ENCODE results near the gene FGR. TPM values are rescaled to one million over a fixed set of nuclear protein-coding genes. Genes with fewer than 3 reads are reported as not detected.
"Not testable (repeated sequence)": the region's sequence is repeated elsewhere in the genome, so short reads cannot be mapped to it uniquely, and the experiment has no call there.

FGR gene
- polyA plus RNA-seq, 1 of the 3 experiments (the other 2 are of a cell fraction), result not detected

DNA sequence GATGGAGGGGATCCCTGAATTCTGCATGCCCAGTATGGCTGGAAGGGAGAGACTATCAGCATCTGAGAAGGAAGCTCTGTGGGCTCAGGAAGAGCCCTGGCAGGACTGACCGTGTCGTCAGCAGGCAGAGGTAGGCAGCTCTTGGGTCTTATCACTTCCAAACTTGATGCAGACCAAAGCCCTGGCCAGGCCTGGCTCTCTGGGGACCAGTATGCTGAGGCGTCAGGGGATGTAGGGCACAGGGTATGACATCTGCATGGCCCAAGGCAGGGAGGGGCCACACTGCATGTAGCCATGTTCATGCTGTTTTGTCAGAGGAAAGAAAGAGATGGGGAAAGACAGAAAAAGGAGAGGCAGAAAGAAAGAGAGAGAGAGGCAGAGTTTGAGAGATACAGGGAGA is 6.3 kb downstream of the FGR start:
- Histone ChIP-seq H3K4me3 (ENCODE audit: low read depth in 2 of 2, low read length in 1 of 2) (no peak overlapping the region), H3K9ac (no peak overlapping the region), H3K9me2 (no peaks in the 10 kb centered on the region), H3K36me3 (replicated peaks in 1 of 2; ENCODE audit: control insufficient read depth in 1 of 2, insufficient read depth in 2 of 2, low read length in 1 of 2) (no peaks in the 10 kb centered on the region), H4K20me1 (ENCODE audit: insufficient read depth) (no peaks in the 10 kb centered on the region), H3K4me2 (no peak overlapping the region), H3K27me3 (ENCODE audit: insufficient read depth) (no peaks in the 10 kb centered on the region), H3F3A (replicated peaks; ENCODE audit: insufficient read depth) (no peaks in the 10 kb centered on the region), H2AFZ (ENCODE audit: low read depth) (no peak overlapping the region), H3K4me1 (ENCODE audit: control insufficient read depth in 1 of 2, insufficient read depth in 2 of 2, low read depth in 1 of 2, low read length in 1 of 2) (peaks cover 0 to 6% of the 10 kb centered on the region in 2 experiments; a peak in 1 of 4 replicates), H3K79me2 (ENCODE audit: insufficient read depth) (no peaks in the 10 kb centered on the region), H3K27ac (ENCODE audit: low read depth in 2 of 2, low read length in 1 of 2) (no peak overlapping the region), H3K9me3 (no peaks in the 10 kb centered on the region)
- 75% methylated on average over 3 of the region's 3 CpGs for WGBS (ENCODE audit: low lambda C conversion rate)
- CTCF ChIA-PET, result interaction anchor here (0.8 to 4.2 kb wide), 7 partner anchors 16 to 328 kb away, joined by 3 to 16 read pairs (median 10); no protein-coding TSS in a partner anchor
- peak; percentile 60 for DNase-seq
- TF ChIP-seq JUND (IDR thresholded peaks at IDR 0.05) (no peak), GATA2 (CRISPR knock-in tag; IDR thresholded peaks at IDR 0.05) (peak; percentile 24; the same call in 1 of the 2 replicates)
- POLR2A ChIA-PET, result no interaction called here

GRCh38 chr1:27627733-27628132 is 7.3 kb downstream of the FGR start:
- not testable (repeated sequence) for H3K27ac ChIP-seq (ENCODE audit: low read depth in 2 of 2, low read length in 1 of 2); H3F3A ChIP-seq (replicated peaks; ENCODE audit: insufficient read depth); H3K4me1 ChIP-seq (ENCODE audit: control insufficient read depth in 1 of 2, insufficient read depth in 2 of 2, low read depth in 1 of 2, low read length in 1 of 2); H3K27me3 ChIP-seq (ENCODE audit: insufficient read depth); DNase-seq; H3K4me3 ChIP-seq (ENCODE audit: low read depth in 2 of 2, low read length in 1 of 2); H3K9ac ChIP-seq; H3K9me2 ChIP-seq; H3K36me3 ChIP-seq (replicated peaks in 1 of 2; ENCODE audit: control insufficient read depth in 1 of 2, insufficient read depth in 2 of 2, low read length in 1 of 2); H4K20me1 ChIP-seq (ENCODE audit: insufficient read depth); H3K4me2 ChIP-seq; H3K79me2 ChIP-seq (ENCODE audit: insufficient read depth); H3K9me3 ChIP-seq; H2AFZ ChIP-seq (ENCODE audit: low read depth)
- CTCF ChIA-PET, result interaction anchor here (1.0 to 4.2 kb wide), 3 partner anchors 19 to 327 kb away, joined by 4 to 16 read pairs (median 13); no protein-coding TSS in a partner anchor
- 86% methylated on average over 4 of the region's 4 CpGs for WGBS (ENCODE audit: low lambda C conversion rate)
- POLR2A ChIA-PET, result interaction anchor here (0.7 kb wide), 1 partner anchor 9 kb away, joined by 3 read pairs; no protein-coding TSS in a partner anchor

GRCh38 chr1:27627061-27627460 is 7.9 kb downstream of the FGR start:
- H3K4me2 ChIP-seq, result no peak overlapping the region
- no peak overlapping the region for H3K27ac ChIP-seq (ENCODE audit: low read depth in 2 of 2, low read length in 1 of 2)
- H4K20me1 ChIP-seq (ENCODE audit: insufficient read depth), result no peaks in the 10 kb centered on the region
- ChIA-PET POLR2A (no interaction called here), CTCF (no interaction called here)
- H3F3A ChIP-seq (replicated peaks; ENCODE audit: insufficient read depth), result no peaks in the 10 kb centered on the region
- H3K9ac ChIP-seq, result no peak overlapping the region
- H3K4me3 ChIP-seq (ENCODE audit: low read depth in 2 of 2, low read length in 1 of 2), result no peak overlapping the region
- H3K79me2 ChIP-seq (ENCODE audit: insufficient read depth), result no peaks in the 10 kb centered on the region
- no peaks in the 10 kb centered on the region for H3K9me3 ChIP-seq
- H2AFZ ChIP-seq (ENCODE audit: low read depth), result no peak overlapping the region
- no peaks in the 10 kb centered on the region for H3K9me2 ChIP-seq
- no peaks in the 10 kb centered on the region for H3K27me3 ChIP-seq (ENCODE audit: insufficient read depth)
- peaks cover 0 to 6% of the 10 kb centered on the region in 2 experiments; a peak in 1 of 4 replicates for H3K4me1 ChIP-seq (ENCODE audit: control insufficient read depth in 1 of 2, insufficient read depth in 2 of 2, low read depth in 1 of 2, low read length in 1 of 2)
- no peaks in the 10 kb centered on the region for H3K36me3 ChIP-seq (replicated peaks in 1 of 2; ENCODE audit: control insufficient read depth in 1 of 2, insufficient read depth in 2 of 2, low read length in 1 of 2)
- 87% methylated on average over 5 of the region's 5 CpGs for WGBS (ENCODE audit: low lambda C conversion rate)
- TF ChIP-seq YY1 (IDR thresholded peaks at IDR 0.05; ENCODE audit: low read depth) (no peak), PBX3 (IDR thresholded peaks at IDR 0.05) (no peak), SIN3A (IDR thresholded peaks at IDR 0.05; ENCODE audit: borderline replicate concordance, low read depth, low read length) (no peak), GATA2 (CRISPR knock-in tag; IDR thresholded peaks at IDR 0.05) (no peak), RCOR1 (IDR thresholded peaks at IDR 0.05; ENCODE audit: low read length) (no peak), TCF12 (IDR thresholded peaks at IDR 0.05) (no peak), RFX5 (IDR thresholded peaks at IDR 0.05; ENCODE audit: low read length) (no peak), MXI1 (IDR thresholded peaks at IDR 0.05; ENCODE audit: low read depth, low read length) (no peak), EZH2phosphoT487 (IDR thresholded peaks at IDR 0.05; ENCODE audit: borderline replicate concordance, low read depth) (no peak), TAF1 (IDR thresholded peaks at IDR 0.05; ENCODE audit: borderline replicate concordance, low read depth, low read length) (no peak), RAD21 (IDR thresholded peaks at IDR 0.05; ENCODE audit: low read length) (no peak)
- TF ChIP-seq, protein P1, sequence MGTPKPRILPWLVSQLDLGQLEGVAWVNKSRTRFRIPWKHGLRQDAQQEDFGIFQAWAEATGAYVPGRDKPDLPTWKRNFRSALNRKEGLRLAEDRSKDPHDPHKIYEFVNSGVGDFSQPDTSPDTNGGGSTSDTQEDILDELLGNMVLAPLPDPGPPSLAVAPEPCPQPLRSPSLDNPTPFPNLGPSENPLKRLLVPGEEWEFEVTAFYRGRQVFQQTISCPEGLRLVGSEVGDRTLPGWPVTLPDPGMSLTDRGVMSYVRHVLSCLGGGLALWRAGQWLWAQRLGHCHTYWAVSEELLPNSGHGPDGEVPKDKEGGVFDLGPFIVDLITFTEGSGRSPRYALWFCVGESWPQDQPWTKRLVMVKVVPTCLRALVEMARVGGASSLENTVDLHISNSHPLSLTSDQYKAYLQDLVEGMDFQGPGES (IDR thresholded peaks at IDR 0.05; ENCODE audit: low read depth, low read length), result no peak
- no peak for DNase-seq
